GM10847 (cell line): ENCODE data around the gene CNIH3.

Source experiments
- POLR2A ChIP-seq: IDR thresholded peaks from 2 replicates; pipeline ENCODE4 v1.6.1; 2011; ENCODE audit not compliant: insufficient read length; ENCODE audit errors: extremely low read depth

The CNIH3 gene

DNA sequence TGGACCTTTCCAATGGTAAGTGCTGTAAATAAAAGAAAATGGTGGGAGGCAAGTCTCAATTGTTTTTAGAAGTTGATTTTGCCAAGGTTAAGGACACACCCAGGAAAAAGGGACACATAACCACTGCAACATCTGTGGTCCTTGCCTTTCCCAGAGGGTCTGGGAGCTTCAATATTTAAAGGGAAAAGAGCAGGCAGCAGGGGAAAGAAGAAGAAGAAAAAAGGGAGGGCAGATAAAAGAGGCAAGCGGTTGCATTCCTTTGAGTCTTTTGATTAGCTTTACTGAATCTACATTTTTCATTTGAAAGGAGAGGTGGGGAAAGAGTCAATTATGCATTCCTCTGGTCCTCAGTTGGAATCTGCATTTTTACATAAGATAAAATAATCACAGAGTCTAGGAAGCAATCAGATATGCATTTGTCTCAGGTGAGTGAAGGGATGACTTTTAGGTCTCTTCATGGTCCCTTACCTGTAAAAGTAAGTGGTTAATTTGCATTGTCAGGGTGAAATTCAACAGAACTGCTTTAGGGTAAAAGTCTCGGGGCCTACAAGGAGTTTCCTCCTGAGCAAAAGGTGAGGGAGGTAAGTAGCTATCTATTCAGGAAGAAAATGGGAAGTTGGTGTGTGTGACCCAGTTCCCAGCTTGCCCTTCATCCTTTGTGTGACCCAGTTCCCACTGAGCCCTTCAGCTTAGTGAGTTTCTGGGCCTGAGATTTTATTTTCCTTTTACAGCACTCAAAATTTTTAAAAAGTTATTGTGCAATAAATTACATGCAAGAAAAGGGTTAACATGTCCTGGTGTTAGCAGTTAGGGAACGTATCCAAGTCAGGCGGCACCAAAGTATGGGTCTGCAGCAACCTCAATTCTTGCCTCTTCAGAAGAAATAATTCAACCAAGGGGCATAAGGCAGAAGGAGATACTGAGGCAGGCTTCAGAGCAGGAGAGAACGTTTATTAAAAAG lies 8.6 kb upstream of the CNIH3 start:
- no peak for TF ChIP-seq POLR2A

DNA sequence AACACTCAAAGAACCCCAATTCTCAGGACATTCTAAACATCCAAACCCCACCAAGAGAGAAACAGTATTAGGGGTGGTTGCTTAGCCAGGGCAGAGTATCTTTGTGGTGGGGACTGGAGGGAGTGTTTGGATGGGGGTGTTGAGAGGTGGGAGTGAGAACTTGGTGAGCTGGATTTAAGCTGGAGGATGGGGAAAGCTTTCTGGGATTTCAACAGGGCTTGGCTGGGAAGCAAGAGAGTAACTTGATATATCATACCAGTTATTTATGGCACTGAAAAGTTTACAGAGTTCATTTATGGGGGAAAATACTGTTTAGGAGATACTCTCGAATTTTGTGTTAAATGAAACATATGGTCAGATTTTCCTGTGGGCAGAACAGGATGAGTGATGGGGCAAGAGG lies 6.8 kb upstream of the CNIH3 start:
- no peak for TF ChIP-seq POLR2A

GRCh38 chr1:224612246-224612645 lies 3.9 kb upstream of the CNIH3 start:
- TF ChIP-seq POLR2A, result no peak

DNA sequence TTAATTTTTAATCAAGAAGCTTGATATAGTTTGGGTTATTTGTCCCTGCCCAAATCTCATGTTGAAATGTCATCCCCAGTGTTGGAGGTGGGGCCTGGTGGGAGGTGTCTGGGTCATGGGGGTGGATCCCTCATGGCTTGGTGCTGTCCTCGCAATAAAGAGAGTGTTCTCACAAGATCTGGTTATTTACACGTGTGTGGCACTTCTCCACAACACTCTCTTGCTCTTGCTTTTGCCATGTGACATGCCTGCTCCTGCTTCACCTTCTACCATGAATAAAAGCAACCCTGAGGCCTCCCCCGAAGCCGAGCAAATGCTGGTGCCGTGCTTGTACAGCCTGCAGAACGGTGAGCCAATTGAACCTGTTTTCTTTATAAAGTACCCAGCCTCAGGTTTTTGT lies 2.6 kb upstream of the CNIH3 start:
- TF ChIP-seq POLR2A, result no peak

GRCh38 chr1:224616756-224617409 lies 766 bp downstream of the CNIH3 start:
- no peak for TF ChIP-seq POLR2A

DNA sequence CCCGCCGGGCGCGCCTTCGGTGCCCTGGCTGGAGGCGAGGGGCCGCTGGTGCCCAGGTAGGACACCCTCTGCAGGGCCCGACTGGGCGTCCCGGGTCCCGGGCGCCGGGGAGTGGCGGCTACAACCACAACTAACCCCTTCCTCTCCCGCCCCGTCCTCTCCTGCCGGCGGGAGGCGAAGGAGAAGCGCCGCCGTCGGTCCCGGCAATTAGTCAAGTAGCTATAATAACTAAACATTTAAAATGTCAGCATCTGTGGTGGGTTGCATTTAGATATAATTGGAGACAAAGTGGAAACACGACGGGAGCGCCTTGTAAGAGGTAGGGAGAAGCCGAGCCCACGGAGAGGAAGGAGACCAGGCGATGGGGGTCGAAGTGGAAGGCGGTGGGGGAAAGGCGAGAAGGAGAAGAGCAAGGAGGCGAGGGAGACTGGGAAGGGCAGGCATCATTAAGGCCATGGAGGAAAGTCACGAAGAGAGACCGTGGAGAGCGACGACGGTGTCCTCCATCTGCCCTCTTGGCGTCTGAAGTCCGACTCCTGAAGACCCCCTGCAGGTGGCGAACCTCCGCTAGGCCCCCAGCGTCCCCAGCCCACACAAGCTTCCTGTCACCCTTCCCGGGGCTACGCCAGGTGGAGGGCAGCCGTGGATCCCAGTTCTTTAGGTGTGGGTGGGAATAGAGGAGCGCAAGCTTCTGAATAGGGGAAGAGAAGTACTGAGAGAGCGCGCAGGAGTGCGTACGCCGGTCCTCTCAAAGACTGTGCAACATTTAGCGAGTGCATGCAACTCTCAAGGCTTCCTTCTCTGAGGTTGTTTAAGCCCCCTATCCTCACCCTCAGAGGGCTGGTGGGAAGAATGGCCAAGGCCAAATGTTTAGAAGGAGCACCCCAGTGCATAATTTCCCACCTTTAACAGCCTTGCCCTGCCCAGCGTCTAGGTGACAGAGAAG lies 1.6 kb downstream of the CNIH3 start:
- no peak for TF ChIP-seq POLR2A

GRCh38 chr1:224619209-224619608 lies 3.1 kb downstream of the CNIH3 start:
- TF ChIP-seq POLR2A, result no peak

GRCh38 chr1:224620105-224620504 lies 4.0 kb downstream of the CNIH3 start:
- no peak for TF ChIP-seq POLR2A

- no peak for TF ChIP-seq POLR2A
Observed at GRCh38 chr1:224621813-224622682, 5.9 kb downstream of the CNIH3 start.

DNA sequence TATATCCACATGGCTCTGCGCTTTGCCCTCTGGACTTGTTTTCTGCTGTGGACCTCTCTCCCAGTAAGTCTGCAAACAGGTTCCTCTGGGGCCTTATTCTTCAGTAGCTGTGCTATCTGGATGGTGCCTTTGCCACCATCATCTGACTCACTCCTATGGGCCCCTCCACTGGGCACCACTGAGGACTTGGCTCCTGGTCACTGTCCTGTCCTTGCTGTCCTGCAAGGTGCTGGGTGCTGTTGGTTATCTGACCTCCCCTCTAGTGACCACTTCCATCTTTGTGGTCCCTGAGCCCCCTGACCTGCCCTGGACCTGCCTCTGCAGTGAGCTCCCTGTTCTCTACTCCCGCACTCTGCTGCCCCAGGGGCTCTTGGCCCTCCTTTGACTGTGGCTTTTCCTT lies 6.7 kb downstream of the CNIH3 start:
- no peak for TF ChIP-seq POLR2A

GRCh38 chr1:224623310-224623714 lies 7.2 kb downstream of the CNIH3 start:
- TF ChIP-seq POLR2A, result no peak

DNA sequence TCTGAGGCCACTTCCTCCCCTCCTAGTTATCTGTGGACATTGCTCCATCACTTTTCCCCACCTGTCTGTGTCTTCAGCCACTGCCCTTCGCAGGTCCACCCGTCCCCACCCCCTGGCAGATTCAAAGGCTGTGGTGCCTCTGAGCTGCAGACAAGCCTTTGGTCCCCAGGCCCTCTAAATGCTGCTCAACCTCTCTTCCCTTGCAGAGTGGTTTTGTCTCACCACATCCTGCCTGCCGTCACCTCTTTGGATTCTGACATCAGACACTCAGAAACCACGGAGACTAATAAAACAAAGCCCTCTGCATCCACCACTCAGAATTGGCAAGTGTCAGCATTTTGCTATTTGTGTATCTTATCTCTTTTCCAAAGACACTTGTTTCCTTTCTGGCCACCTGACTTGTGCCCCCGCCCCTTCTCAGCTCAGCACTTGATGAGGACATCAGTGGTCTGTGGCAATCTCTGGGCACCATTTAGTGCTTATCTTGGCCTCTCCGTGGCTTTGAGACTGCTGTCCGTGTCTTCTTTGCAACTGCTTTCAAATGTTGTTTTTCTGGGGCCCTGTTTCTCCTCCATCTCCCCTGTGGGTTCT lies 7.7 kb downstream of the CNIH3 start:
- no peak for TF ChIP-seq POLR2A

DNA sequence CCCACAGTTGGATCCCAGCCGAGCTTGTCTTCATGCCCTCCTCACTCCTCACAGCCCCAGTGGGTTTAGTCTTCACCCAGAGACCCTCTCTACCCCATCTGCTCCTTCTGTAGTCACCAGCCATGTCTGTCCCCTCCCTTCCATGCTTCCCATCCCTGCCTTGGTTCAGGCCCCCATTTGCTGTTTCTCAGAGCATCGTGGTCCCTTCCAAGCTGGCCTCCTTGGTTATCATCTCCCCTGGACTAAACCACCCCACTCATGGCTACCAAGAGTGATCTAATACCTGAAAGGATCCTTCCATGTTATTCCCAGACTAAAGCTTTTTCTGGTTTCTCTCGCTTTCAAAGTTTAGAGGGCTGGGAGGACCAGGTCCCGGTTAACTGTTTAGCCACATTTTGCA lies 8.3 kb downstream of the CNIH3 start:
- no peak for TF ChIP-seq POLR2A

GRCh38 chr1:224626042-224626441 lies 9.9 kb downstream of the CNIH3 start:
- TF ChIP-seq POLR2A, result no peak

DNA sequence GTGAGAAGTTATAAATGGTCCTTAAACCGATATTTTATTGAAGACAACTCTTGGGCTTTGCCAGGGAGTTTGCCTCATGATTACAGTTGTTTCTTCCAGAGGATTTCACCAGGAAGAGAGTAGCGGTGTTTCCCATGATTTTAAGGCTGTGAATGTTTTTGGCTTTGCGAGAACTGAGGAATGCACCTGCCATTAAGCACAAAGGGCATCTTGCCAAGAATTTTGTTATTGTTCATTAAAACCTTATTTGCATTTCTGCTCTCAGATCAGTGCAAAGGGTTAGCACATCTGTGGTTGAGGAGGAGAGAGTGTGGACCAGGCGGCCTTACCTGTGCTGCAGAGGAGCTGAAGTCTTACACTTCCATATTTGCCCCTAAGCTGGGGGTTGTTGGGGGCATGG lies 13.8 kb downstream of the CNIH3 start:
- TF ChIP-seq POLR2A, result no peak
